Activated CD4-positive, alpha-beta T cell treated with anti-CD3 and anti-CD28 coated beads for 48 hours (primary cell): ENCODE data around the gene ARID5A.
"Not testable (repeated sequence)": the region's sequence is repeated elsewhere in the genome, so short reads cannot be mapped to it uniquely, and the experiment has no call there.

Experiments
- DNase-seq: peaks from one replicate; pipeline ENCODE4 v3.0.0-alpha.2; 2020

Gene ARID5A

DNA sequence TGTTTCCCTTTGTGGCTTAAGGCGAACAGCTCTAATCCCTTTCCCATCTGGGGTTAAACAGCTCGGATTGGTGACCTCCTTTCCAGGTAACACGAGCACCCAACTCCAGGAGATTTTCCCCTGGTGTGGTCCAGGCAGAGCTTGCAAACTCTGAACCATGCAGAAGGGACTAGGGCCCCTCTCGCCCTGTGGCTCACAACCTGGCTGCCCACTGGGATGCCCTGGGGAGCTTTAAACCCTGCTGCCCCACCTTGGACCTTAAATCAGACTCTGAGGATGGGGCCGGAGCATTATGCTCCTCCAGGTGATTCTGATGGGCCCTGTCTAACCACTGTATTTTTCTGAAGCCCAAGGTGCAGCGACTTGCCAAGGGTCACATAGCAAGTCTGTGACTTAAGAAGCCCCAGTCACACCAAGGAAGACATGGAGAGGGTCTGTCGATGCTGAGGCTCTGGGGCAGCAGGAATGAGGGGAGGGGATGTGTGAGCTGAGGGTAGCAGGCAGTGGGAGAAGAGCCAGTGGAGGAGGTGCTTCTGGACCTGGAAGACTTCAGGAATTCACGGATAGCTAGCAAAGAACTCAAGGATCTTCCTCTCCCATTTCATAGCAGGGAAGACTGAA, 5.9 kb downstream of the ARID5A start:
- no peak for DNase-seq

- peak; percentile 31 for DNase-seq
These were observed 9.8 kb downstream of the ARID5A start for GRCh38 chr2:96546321-96546720.

GRCh38 chr2:96546797-96547196, 10.2 kb downstream of the ARID5A start:
- no peak for DNase-seq

GRCh38 chr2:96547203-96547641, 10.7 kb downstream of the ARID5A start:
- DNase-seq: no peak

DNA sequence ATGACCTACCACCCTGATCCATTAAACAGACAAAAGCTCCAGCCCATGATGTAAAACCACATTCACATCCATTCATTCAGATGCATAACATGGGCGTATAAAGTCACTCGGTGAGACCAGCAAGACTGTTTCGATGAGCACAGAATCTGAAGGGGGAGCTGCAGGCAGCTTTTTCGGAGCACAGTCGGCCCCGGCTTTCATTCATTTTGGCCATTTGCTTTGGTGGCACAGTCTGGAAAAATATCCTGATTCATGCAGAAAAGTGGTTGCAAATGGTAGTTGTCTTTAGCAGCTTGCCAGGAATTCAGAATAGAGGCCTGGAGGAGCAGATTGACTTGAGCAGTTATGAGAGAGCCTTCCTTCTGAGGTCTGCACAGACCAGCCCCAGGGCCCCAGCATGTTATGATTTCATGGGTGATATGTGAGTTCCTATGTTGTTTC, 11.2 kb downstream of the ARID5A start:
- no peak for DNase-seq

DNA sequence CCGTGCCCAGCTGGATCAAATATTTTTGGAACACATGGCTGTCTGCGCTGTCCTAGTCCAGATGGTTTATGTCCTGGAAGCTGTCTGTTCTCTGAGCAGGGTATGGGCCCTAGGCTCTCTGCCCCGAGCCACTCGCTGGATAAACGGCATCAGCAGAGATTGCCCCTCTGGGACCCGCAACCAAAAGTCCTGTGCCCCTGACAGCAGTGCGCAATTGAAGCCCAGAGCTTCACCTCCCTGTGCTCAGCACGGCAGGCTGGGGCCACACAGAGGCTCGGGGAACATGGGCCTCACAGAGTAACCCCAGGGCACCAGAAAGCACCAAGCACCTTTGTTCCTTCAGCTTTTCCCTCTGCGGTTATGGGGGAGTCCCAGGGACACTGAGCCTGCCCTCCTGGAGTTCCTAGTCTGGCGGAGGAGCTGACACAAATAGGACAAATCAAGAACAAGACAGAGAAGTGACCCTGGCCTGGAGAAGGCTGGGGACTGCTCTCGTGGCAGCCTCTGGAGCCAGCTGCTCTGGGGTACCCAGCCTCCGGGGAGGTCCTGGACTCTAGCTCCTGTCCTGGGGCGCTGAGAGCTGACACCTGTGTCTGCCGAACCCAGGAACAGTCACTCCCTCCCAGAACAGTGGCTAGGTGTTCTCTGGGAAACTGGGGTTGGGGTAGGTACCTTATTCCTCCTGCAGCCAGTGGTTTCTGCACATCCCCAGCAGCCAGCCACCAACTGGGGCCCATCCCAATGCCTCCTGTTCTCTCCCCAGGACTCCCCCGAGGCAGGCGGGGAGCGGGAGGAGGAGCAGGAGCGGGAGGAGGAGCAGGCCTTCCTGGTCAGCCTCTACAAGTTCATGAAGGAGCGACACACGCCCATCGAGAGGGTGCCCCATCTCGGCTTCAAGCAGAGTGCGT, 12.3 kb downstream of the ARID5A start:
- no peak for DNase-seq

DNA sequence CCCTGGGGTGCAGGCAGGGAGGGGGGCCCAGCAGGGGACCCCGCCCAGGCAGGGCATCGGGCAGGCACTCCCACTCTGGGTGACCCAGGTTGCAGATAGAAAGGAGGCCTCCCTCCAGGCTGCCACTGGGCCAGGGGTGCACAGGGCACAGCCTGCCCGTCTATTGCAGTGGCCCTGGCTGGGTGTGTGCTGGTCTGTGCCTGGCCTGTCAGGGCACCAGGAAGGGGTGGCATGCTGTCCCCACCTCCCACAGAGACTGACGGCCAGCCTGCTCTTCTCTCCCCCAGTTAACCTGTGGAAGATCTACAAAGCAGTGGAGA, 12.9 kb downstream of the ARID5A start:
- DNase-seq: no peak

DNA sequence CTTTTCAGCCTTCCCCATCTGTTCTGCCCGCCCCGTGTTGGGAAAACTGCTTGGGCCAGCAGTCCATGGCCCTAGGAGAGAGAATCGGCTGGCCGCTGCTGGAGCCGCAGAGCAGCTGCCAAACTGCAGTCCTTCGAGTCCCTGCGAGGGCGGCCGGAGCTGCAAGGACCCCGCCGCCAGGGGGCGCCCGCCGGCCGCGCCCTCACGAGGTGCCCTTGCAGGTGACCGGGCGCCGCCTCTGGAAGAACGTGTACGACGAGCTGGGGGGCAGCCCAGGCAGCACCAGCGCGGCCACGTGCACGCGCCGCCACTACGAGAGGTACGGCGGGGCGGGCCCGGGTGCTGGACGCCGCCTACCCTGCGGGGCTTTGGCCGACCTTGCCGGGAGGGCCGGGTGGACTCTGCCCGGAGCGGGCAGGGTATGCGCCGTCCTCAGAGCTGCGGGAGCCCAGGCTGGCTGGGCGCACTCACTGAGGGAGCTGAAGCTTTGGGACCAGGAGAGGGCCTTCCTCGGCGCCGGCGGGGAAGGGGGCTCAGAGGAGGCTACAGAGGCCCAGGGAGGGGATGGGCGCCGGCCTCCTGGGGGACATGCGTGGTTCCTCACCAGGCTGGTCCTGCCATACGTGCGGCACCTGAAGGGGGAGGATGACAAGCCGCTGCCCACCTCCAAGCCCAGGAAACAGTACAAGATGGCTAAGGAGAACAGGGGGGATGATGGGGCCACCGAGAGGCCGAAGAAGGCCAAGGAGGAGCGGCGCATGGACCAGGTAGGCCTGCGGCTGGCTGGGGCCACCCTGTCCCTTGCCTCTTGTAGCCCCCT, 13.6 kb downstream of the ARID5A start:
- DNase-seq: no peak

DNA sequence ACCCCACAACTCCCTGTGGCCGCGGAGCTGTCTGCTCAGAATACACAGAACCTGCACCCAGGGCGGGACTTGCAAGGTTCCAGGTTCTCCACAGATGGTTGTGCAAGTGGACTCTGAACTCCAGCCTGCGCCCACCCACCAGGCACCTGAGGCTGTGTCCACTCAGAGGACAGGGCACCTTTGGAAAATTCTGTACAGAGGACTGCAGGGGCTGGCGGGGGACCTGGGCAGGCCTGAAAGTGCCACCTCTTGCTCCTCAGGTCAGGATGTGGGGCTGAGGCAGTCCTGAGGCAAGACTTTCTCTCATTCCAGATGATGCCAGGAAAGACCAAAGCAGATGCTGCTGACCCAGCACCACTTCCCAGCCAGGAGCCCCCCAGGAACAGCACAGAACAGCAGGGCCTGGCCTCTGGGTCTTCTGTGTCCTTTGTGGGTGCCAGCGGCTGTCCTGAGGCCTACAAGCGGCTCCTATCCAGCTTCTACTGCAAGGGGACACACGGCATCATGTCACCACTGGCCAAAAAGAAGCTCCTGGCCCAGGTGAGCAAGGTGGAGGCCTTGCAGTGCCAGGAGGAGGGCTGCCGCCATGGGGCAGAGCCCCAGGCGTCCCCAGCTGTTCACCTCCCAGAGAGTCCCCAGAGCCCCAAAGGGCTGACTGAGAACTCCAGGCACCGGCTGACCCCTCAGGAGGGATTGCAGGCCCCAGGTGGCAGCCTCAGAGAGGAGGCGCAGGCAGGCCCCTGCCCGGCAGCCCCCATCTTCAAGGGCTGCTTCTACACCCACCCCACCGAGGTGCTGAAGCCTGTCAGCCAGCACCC, 14.4 kb downstream of the ARID5A start:
- DNase-seq: no peak

DNA sequence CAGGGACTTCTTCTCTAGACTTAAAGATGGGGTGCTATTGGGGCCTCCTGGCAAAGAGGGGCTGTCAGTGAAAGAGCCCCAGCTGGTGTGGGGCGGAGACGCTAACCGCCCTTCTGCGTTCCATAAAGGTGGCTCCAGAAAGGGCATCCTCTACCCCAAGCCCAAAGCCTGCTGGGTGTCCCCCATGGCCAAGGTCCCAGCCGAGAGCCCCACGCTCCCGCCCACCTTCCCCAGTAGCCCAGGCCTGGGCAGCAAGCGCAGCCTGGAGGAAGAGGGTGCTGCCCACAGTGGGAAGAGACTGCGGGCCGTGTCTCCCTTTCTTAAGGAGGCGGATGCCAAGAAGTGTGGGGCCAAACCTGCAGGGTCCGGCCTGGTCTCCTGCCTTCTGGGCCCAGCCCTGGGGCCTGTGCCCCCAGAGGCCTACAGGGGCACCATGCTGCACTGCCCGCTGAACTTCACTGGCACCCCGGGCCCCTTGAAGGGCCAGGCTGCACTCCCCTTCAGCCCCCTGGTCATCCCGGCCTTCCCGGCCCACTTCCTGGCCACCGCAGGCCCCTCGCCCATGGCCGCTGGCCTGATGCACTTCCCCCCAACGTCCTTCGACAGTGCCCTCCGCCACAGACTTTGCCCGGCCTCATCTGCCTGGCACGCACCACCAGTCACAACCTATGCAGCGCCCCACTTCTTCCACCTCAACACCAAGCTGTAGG, 15.2 kb downstream of the ARID5A start:
- DNase-seq: no peak

DNA sequence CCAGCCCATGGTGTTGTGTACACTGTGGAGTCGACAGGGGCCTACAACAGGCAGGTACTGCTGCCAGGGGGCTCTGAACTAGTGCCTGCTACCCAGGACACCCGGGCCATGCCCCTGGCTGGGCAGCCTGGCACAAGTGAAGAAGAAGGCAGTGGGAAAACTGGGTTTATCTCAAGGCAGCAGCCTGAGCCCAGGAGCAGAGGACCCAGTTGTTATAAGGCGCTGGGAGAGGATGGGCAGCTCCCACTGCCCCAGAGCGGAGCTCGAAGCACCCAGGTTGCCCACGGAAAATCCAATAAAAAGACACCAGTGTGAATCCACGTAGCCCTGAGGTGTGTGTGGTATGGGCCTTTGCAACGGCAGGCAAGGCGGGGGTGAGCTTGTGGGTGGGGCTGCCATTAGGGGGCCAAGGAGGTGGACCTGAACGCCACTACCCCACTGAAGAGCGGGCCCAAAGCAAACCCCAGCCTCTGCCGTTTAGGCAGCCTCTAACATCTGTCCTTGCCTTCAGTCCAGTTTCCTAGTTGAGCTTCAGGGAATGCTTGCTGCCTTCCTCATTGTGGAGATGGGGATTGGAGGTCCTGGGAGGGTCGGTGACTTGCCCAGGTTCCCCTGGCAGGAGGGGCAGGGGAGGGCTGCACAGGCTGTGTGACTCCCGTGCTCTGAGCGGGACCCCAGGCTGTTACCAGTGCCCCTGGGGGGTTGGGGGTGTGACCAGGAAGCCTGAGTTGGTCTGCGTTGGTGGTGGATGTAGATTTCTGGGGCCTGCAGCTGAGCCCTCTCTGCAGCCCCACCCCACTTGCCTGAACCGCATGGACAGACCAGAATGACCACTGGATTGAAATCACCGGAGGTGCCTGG, 16.0 kb downstream of the ARID5A start:
- DNase-seq: peak; percentile 15

- DNase-seq: peak; percentile 18
These were observed 16.8 kb downstream of the ARID5A start for GRCh38 chr2:96553176-96553956.

GRCh38 chr2:96553957-96554292, 17.4 kb downstream of the ARID5A start:
- not testable (repeated sequence) for DNase-seq

GRCh38 chr2:96554293-96555145, 18.0 kb downstream of the ARID5A start:
- peak; percentile 77 for DNase-seq

- no peak for DNase-seq
These were observed 18.6 kb downstream of the ARID5A start for GRCh38 chr2:96555146-96555610.

DNA sequence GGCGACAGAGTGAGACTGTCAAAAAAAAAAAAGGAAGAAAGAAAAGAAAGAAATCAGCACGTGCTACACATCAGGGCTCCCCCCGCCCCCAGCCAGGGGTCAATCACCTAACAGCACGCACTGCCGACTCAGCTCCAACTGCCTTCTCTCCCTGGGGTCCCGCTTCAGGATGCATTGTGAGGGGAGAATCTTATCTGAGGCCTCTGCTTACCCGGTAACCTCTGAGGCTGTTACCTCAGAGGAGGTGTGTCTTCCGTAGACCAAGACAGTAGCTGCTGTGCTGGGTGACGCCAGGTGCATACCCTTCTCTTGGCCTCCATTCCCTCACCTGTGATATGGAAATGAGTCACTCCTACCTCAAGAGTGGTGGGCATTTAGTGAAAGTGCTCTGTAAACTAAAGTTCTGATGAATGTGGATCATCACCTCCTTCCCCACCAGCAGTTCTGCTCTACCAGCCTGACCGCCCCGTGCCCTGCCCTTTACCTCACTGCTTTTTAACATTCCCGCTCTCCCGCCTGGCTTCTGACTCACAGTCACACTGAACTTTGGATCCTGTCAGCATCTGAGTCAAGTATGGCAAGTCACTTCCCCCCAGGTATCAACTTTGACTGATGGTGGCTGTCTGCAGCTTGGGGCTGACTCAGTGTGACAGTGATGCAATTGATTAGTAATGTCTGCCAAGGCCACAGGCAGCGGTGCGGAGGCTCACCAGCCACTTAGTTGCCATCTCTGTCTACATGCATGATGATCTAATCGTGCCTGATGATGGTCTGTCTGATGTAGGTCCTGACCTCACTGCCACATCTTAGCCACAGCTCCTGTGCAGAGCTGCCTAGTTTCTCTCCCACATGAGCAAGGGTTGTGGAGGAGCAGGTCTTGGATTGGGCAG, 20.1 kb downstream of the ARID5A start:
- peak; percentile 84 for DNase-seq

DNA sequence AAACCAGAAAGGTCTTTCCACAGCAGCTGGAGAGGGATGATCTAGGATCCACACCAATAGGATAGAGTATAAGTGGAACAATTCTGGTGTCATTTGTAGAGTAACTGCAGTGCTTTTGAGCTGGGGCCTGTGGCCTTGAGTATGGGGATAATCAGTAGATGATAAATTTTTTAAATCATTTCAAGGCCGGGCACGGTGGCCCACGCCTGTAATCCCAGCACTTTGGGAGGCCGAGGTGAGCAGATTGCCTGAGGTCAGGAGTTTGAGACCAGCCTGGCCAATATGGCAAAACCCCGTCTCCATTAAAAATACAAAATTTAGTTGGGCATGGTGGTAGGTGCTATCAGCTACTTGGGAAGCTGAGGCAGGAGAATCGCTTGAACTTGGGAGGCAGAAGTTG, 20.9 kb downstream of the ARID5A start:
- not testable (repeated sequence) for DNase-seq

GRCh38 chr2:96558061-96558460, 21.5 kb downstream of the ARID5A start:
- DNase-seq: no peak
